Bronchial epithelial cell (primary cell): ENCODE measurements around the gene COL23A1. TPM values are rescaled to one million over a fixed set of nuclear protein-coding genes. Genes with fewer than 3 reads are reported as not detected.

ENCODE experiments used
- DNase-seq: peaks from one replicate; pipeline ENCODE4 v3.0.0-alpha.2; 2010; ENCODE audit warnings: low read depth
- FAIRE-seq: peaks from 2 replicates; lab custom pipeline; 2011; peaks lifted over from hg19 to GRCh38; lab: Jason Lieb, UNC
- H3K27me3 ChIP-seq: 2 replicates; pipeline ENCODE4 v1.5.1; 2011; ENCODE audit warnings: low read length; ENCODE audit not compliant: control insufficient read depth, insufficient read depth
- H3K36me3 ChIP-seq: 2 replicates; pipeline ENCODE4 v1.5.1; 2011; ENCODE audit warnings: low read length; ENCODE audit not compliant: control insufficient read depth, insufficient read depth
- H3K4me3 ChIP-seq: 2 replicates; pipeline ENCODE4 v1.5.1; 2011; ENCODE audit warnings: mild to moderate bottlenecking, low read depth, low read length, control low read depth
- total RNA-seq: library from RNA; depleted of rRNA; stranded (reverse); fragments of >200 nt; gene quantifications from 2 replicates; pipeline ENCODE4 v1.2.1, GENCODE V29; 2014
- TF ChIP-seq, protein P1 (sequence below): IDR thresholded peaks from 2 replicates; pipeline ENCODE4 v1.5.1; 2011; ENCODE audit warnings: mild to moderate bottlenecking, moderate library complexity, low read length, control low read depth, inconsistent platforms; ENCODE audit not compliant: insufficient read depth, severe bottlenecking

Gene COL23A1
- total RNA-seq, 1 donor from 2014 or later: 0.26 TPM

DNA sequence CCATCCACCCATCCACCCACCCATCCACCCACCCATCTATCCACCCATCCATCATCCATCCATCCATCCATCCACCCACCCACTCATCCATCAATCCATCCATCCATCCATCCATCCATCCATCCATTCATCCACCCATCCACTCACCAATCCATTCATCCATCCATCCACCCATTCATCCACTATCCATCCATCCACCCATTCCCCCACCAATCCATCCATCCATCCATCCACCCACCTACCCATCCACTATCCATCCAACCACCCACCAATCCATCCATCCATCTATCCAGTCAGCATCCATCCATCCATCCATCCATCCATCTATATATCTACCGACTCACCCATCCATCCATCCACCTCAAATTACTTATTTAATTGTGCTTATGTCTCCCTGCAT lies 320.7 kb downstream of the COL23A1 start:
- TF ChIP-seq, protein P1, sequence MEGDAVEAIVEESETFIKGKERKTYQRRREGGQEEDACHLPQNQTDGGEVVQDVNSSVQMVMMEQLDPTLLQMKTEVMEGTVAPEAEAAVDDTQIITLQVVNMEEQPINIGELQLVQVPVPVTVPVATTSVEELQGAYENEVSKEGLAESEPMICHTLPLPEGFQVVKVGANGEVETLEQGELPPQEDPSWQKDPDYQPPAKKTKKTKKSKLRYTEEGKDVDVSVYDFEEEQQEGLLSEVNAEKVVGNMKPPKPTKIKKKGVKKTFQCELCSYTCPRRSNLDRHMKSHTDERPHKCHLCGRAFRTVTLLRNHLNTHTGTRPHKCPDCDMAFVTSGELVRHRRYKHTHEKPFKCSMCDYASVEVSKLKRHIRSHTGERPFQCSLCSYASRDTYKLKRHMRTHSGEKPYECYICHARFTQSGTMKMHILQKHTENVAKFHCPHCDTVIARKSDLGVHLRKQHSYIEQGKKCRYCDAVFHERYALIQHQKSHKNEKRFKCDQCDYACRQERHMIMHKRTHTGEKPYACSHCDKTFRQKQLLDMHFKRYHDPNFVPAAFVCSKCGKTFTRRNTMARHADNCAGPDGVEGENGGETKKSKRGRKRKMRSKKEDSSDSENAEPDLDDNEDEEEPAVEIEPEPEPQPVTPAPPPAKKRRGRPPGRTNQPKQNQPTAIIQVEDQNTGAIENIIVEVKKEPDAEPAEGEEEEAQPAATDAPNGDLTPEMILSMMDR: no peak
- no peak for FAIRE-seq
- Histone ChIP-seq H3K4me3 (no peak overlapping the region), H3K27me3 (no peaks in the 10 kb centered on the region), H3K36me3 (no peaks in the 10 kb centered on the region)
- DNase-seq: no peak

DNA sequence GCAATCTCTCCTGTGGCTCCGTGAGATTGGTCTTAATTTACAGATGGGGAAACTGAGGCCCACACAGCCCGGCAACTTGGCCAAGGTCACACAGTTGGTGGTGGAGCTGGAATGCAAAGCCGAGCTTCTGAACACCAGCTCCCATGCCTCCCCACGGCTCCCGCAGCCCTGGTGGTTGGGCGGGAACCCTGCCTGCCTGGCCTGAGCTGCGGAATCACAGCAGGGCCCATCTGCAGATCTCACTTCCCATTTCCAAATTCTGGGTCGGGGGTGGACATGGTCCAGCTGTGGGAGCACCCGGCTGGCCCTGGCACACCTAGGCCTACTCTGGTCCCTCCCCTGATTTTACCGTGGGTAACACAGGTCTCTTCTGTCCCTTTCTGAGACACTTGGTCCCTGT lies 322.3 kb downstream of the COL23A1 start:
- no peaks in the 10 kb centered on the region for H3K36me3 ChIP-seq
- no peaks in the 10 kb centered on the region for H3K27me3 ChIP-seq
- no peak for FAIRE-seq
- no peak overlapping the region for H3K4me3 ChIP-seq
- DNase-seq: no peak
- TF ChIP-seq, protein P1: no peak

DNA sequence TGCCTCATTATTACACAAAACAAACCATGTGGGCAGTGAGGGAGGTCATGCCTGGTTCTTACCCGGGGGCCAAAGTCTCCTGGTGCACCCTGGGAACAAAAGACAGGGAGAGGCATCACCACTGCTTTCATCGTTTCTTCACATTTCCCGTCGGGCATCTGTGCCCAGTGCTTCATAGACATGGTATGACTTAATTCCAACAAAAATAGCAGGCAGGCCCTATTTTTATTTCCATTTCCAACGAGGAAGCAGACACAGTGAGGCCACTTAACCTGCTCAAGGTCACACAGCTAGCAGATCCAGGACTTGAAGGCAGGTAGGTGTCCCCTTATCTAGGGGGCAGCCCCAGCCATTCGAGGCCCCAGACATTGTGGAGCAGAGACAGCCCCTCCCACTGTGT lies 322.9 kb downstream of the COL23A1 start:
- H3K36me3 ChIP-seq: no peaks in the 10 kb centered on the region
- TF ChIP-seq, protein P1: no peak
- H3K27me3 ChIP-seq: no peaks in the 10 kb centered on the region
- no peak overlapping the region for H3K4me3 ChIP-seq
- no peak for FAIRE-seq
- DNase-seq: no peak

DNA sequence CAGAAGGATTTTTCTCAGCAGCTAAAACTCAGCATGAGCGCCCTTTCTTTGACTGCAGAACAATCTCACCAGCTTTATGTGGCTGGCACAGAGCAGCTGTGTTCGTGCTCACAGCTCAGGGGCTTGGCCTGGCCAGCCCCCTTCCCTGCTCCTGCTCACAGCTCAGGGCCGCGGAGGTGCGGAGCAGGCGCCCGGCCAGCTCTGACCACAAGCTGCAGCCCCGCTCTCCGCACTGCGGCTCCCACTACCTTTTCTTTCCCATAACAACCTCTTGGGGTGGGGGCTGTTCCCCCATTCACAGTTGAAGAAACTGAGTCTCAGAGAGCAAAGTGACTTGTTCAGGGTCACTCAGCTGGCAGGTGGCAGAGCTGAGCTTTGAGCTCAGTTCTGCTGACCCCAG lies 323.6 kb downstream of the COL23A1 start:
- H3K36me3 ChIP-seq: no peaks in the 10 kb centered on the region
- DNase-seq (no peak), FAIRE-seq (no peak)
- TF ChIP-seq, protein P1: no peak
- no peak overlapping the region for H3K4me3 ChIP-seq
- H3K27me3 ChIP-seq: no peaks in the 10 kb centered on the region

DNA sequence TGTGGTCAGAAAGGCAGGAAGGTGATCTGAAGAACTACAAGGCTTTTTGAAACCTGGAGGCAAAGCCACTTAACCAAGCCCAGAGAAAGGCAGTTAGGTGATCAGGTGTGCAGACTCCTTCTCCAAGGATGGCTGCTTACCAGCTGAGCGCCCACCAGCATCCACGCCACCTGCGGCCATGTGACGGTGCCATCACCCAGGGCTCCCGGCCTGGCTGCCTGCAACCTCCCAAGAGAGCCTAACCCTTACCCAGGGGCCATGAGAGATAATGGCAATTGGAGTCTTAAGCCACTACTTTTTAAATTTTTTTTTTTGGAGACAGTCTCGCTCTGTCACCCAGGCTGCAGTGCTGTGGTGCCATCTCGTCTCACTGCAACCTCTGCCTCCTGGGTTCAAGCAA lies 324.4 kb downstream of the COL23A1 start:
- Histone ChIP-seq H3K36me3 (no peaks in the 10 kb centered on the region), H3K27me3 (no peaks in the 10 kb centered on the region), H3K4me3 (no peak overlapping the region)
- no peak for DNase-seq
- TF ChIP-seq, protein P1: no peak
- FAIRE-seq: no peak

DNA sequence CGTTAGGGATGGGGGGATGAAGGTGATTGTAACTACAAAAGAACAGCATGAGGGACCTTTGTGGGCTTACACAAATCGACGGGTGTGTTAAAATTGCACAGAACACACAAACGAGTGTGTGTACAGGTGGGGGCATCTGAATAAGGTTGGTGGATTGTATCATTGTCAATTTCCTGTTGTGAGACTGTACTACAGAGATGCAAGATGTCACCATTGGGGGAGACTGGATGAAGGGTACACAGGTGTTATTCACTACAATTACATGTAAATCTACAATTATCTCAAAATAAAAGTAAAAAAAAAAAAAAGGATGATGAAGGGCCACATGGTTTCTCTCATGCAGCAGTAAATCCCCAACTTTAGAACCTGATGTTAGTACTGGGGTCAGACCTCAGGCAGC lies 326.1 kb downstream of the COL23A1 start:
- FAIRE-seq: no peak

More for the DNA sequence above, 326.1 kb downstream of the COL23A1 start:
- H3K36me3 ChIP-seq: no peaks in the 10 kb centered on the region
- no peak for DNase-seq
- no peak overlapping the region for H3K4me3 ChIP-seq
- H3K27me3 ChIP-seq: no peaks in the 10 kb centered on the region
- TF ChIP-seq, protein P1: no peak
